Tibial nerve (tissue), 4 donors: ENCODE results near the gene NELL1. TPM values are rescaled to one million over a fixed set of nuclear protein-coding genes. Genes with fewer than 3 reads are reported as not detected.

Source experiments
- DNase-seq, 2 donors: peaks; one replicate each; pipeline ENCODE4 v3.0.0-alpha.2; 2019; ENCODE audit warnings: low spot score in 2 of 2
- H3K27ac ChIP-seq, 4 donors: fragments of 200-600 bp; sonication (generic) in 3 of 4; one replicate each; pipeline ENCODE4 v1.5.1; 2017 to 2019; ENCODE audit warnings: mild to moderate bottlenecking in 1 of 4
- H3K27me3 ChIP-seq, 2 donors: fragments of 200-600 bp; sonication (generic) in 1 of 2; one replicate each; pipeline versions ENCODE4 v1.5.1 to v1.6.0; 2017 to 2019
- H3K36me3 ChIP-seq, 3 donors: fragments of 200-600 bp; sonication (generic); one replicate each; pipeline ENCODE4 v1.5.1; 2018 to 2019
- H3K4me1 ChIP-seq, 4 donors: fragments of 200-600 bp; sonication (generic) in 3 of 4; one replicate each; pipeline ENCODE4 v1.5.1; 2017 to 2019
- H3K4me3 ChIP-seq, 4 donors: fragments of 200-600 bp; sonication (generic) in 3 of 4; one replicate each; pipeline ENCODE4 v1.5.1; 2017 to 2019; ENCODE audit warnings: mild to moderate bottlenecking in 1 of 4, moderate library complexity in 1 of 4
- H3K9me3 ChIP-seq, 4 donors: fragments of 200-600 bp; sonication (generic) in 3 of 4; one replicate each; pipeline ENCODE4 v1.5.1; 2017 to 2019
- CTCF ChIP-seq, 5 experiments: fragments of 200-600 bp in 3 of 5; fragments of 450-650 bp in 2 of 5; sonication (generic) in 3 of 5; IDR thresholded peaks; one replicate each; pipeline ENCODE4 v1.5.1; 2016 to 2019; ENCODE audit warnings: antibody characterized with exemption in 5 of 5, mild to moderate bottlenecking in 3 of 5, moderate library complexity in 2 of 5
- EP300 ChIP-seq, 2 donors: sonication (generic); formaldehyde crosslinking; IDR thresholded peaks; one replicate each; pipeline ENCODE4 v1.6.1; 2017; ENCODE audit warnings: antibody characterized with exemption in 2 of 2, mild to moderate bottlenecking in 1 of 2
- POLR2A ChIP-seq, 2 donors: fragments of 450-650 bp; IDR thresholded peaks; one replicate each; pipeline ENCODE4 v1.6.1; 2017; ENCODE audit warnings: antibody characterized with exemption in 2 of 2, mild to moderate bottlenecking in 2 of 2, moderate library complexity in 2 of 2
- WGBS, 2 donors: methylation state at CpG; one replicate each; pipeline ENCODE4 v1.1.5; 2018; 5-methylcytosine and 5-hydroxymethylcytosine counted together
- total RNA-seq, 4 donors: library from RNA; depleted of rRNA; stranded (reverse); fragments of >200 nt; gene quantifications; one replicate each; pipeline ENCODE4 v1.1.0, GENCODE V29; 2016

Gene NELL1
- total RNA-seq, 4 donors from 2014 or later: not detected

DNA sequence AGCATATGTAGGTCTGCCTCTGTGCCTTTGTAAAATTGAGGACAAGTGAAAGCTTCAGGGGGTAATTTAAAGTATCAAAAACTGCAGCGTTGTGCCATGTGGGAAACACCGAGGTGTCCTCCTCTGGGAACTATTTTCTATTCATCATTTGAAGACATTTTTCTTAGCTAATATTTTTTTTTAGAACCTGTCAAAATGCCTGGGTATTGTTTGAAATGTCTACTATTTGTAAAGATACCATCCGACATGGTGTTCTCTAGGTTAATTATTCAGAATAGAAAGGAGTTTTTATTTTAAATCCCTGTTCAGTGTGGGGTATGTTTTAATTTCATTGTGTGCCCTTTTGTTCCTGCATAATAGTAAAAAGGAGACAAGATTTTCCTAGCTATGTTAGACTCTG is 490.8 kb downstream of the NELL1 start:
- Histone ChIP-seq H3K9me3 (no peaks in the 10 kb centered on the region), H3K36me3 (no peaks in the 10 kb centered on the region), H3K27me3 (no peaks in the 10 kb centered on the region), H3K4me3 (no peak overlapping the region), H3K27ac (no peak overlapping the region), H3K4me1 (no peaks in the 10 kb centered on the region)
- no peak for DNase-seq
- TF ChIP-seq CTCF (IDR thresholded peaks at IDR 0.05): no peak
- TF ChIP-seq POLR2A (IDR thresholded peaks at IDR 0.05): no peak
- no peak for TF ChIP-seq EP300 (IDR thresholded peaks at IDR 0.05)
- 70 to 77% methylated on average over 3 of the region's 3 CpGs for WGBS, 2 donors

DNA sequence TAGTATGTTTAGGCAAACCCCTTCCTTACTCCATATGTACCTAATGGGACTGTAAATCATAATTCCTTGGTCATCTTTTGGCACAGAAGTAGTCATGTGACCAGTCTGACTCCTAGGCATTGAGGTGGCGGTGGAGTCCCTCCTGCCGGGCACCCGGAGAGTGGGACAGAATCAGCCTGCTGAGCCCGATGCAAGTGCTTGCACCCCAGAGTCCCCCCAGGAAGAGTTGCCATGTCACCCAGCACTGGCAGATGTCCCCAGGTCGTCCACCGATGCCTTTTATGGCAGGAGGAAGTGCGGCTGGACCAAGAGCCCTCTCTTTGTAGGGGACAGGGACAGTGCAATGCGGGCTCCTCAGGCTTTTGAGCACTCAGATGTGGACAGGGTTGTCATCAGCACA is 500.3 kb downstream of the NELL1 start:
- no peak for TF ChIP-seq EP300 (IDR thresholded peaks at IDR 0.05)
- no peak for TF ChIP-seq POLR2A (IDR thresholded peaks at IDR 0.05)
- no peak for TF ChIP-seq CTCF (IDR thresholded peaks at IDR 0.05)
- no peak for DNase-seq
- Histone ChIP-seq H3K4me3 (no peak overlapping the region), H3K4me1 (no peaks in the 10 kb centered on the region), H3K27ac (no peak overlapping the region), H3K9me3 (no peaks in the 10 kb centered on the region), H3K36me3 (no peaks in the 10 kb centered on the region), H3K27me3 (no peaks in the 10 kb centered on the region)
- WGBS, 2 donors: 88 to 94% methylated on average over 8 of the region's 8 CpGs

- Histone ChIP-seq H3K27me3 (no peaks in the 10 kb centered on the region), H3K4me3 (no peak overlapping the region), H3K36me3 (no peaks in the 10 kb centered on the region), H3K4me1 (no peaks in the 10 kb centered on the region), H3K27ac (no peak overlapping the region), H3K9me3 (no peaks in the 10 kb centered on the region)
- TF ChIP-seq CTCF (IDR thresholded peaks at IDR 0.05): no peak
- no peak for TF ChIP-seq EP300 (IDR thresholded peaks at IDR 0.05)
- TF ChIP-seq POLR2A (IDR thresholded peaks at IDR 0.05): no peak
- DNase-seq: no peak
Observed at GRCh38 chr11:21173476-21173875, 504.1 kb downstream of the NELL1 start.

DNA sequence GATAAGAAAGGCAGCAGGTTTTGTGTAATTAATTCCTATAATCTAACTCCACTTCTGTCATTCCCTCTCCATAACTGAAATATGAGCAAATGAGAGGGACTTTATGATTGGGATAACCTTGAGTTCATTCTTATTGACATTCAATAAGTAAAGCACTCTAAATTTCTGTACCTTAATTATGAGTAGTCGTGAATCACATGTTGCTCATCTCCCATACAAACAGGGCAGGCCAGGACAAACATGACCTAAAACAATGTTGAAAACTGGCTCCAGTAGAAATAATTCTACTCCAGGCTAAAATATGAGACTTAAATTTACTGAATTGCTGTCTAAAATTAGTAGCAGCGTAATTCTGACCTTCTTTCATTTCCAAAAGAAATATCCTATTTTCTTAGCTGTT is 505.4 kb downstream of the NELL1 start:
- 57 to 58% methylated on average over 2 of the region's 2 CpGs for WGBS, 2 donors
- no peak overlapping the region for H3K4me3 ChIP-seq
- DNase-seq: no peak
- H3K4me1 ChIP-seq: no peaks in the 10 kb centered on the region
- H3K9me3 ChIP-seq: no peaks in the 10 kb centered on the region
- no peak overlapping the region for H3K27ac ChIP-seq
- H3K36me3 ChIP-seq: no peaks in the 10 kb centered on the region
- no peaks in the 10 kb centered on the region for H3K27me3 ChIP-seq
- TF ChIP-seq CTCF (IDR thresholded peaks at IDR 0.05) (no peak), POLR2A (IDR thresholded peaks at IDR 0.05) (no peak), EP300 (IDR thresholded peaks at IDR 0.05) (no peak)

GRCh38 chr11:21177379-21177778 is 508.0 kb downstream of the NELL1 start:
- Histone ChIP-seq H3K27ac (no peak overlapping the region), H3K36me3 (no peaks in the 10 kb centered on the region), H3K9me3 (no peaks in the 10 kb centered on the region), H3K4me3 (no peak overlapping the region), H3K27me3 (no peaks in the 10 kb centered on the region), H3K4me1 (no peaks in the 10 kb centered on the region)
- DNase-seq: no peak
- TF ChIP-seq POLR2A (IDR thresholded peaks at IDR 0.05): no peak
- 82 to 86% methylated on average over 2 of the region's 2 CpGs for WGBS, 2 donors

- H3K27ac ChIP-seq: no peak overlapping the region
Observed at GRCh38 chr11:21179770-21180169, 510.4 kb downstream of the NELL1 start.

More at GRCh38 chr11:21179770-21180169, 510.4 kb downstream of the NELL1 start:
- no peak for DNase-seq
- H3K9me3 ChIP-seq: no peaks in the 10 kb centered on the region
- no peaks in the 10 kb centered on the region for H3K27me3 ChIP-seq
- TF ChIP-seq EP300 (IDR thresholded peaks at IDR 0.05) (no peak), CTCF (IDR thresholded peaks at IDR 0.05) (no peak), POLR2A (IDR thresholded peaks at IDR 0.05) (no peak)
- H3K36me3 ChIP-seq: no peaks in the 10 kb centered on the region
- no peak overlapping the region for H3K4me3 ChIP-seq
- H3K4me1 ChIP-seq: no peaks in the 10 kb centered on the region
- WGBS, 2 donors: 67 to 83% methylated on average over 1 of the region's 1 CpG
